WTC11 (cell line): Measurements from ENCODE around the gene CAMK2G. TPM values are rescaled to one million over a fixed set of nuclear protein-coding genes. Genes with fewer than 3 reads are reported as not detected.

ENCODE experiments used
- ATAC-seq: fragments of 200-7000 bp; cut with Tn5 transposase; 2 replicates; pipeline ENCODE4 v1.10.0; 2021; ENCODE audit warnings: mild to moderate bottlenecking, moderate library complexity
- CTCF ChIA-PET: fragments of 300-600 bp; sonication (Branson Sonifier 250); formaldehyde crosslinking; loops from one replicate; lab custom pipeline; 2021; ENCODE audit warnings: antibody characterized with exemption; lab: Charles Lee
- POLR2A ChIA-PET: fragments of 350-600 bp; sonication (Branson Sonifier 250); formaldehyde crosslinking; loops from one replicate; lab custom pipeline; 2021; ENCODE audit warnings: antibody characterized with exemption; lab: Charles Lee
- DNase-seq: peaks from one replicate; pipeline ENCODE4 v3.0.0; 2021; ENCODE audit warnings: low spot score
- H3K27ac Mint-ChIP-seq: 2 replicates; pipeline ENCODE4 v1.8.0; 2021; ENCODE audit warnings: mixed read lengths
- H3K27me3 Mint-ChIP-seq: 2 replicates; pipeline ENCODE4 v1.8.0; 2021; ENCODE audit warnings: low read depth, mild to moderate bottlenecking, moderate library complexity, mixed read lengths
- H3K36me3 Mint-ChIP-seq: 2 replicates; pipeline ENCODE4 v1.8.0; 2021; ENCODE audit warnings: mixed read lengths
- H3K4me1 Mint-ChIP-seq: 2 replicates; pipeline ENCODE4 v1.8.0; 2022; ENCODE audit warnings: mixed read lengths
- H3K4me3 Mint-ChIP-seq: 2 replicates; pipeline ENCODE4 v1.8.0; 2021; ENCODE audit warnings: mild to moderate bottlenecking, moderate library complexity, mixed read lengths
- H3K9me3 Mint-ChIP-seq: 2 replicates; pipeline ENCODE4 v1.8.0; 2021; ENCODE audit warnings: mixed read lengths
- FOXJ3 ChIP-seq: sonication (generic); formaldehyde crosslinking; IDR thresholded peaks from 2 replicates; pipeline ENCODE4 v1.9.0; 2021; ENCODE audit warnings: missing genetic modification reagents, mild to moderate bottlenecking, borderline replicate concordance
- FOXP1 ChIP-seq: sonication (generic); formaldehyde crosslinking; IDR thresholded peaks from 2 replicates; pipeline ENCODE4 v1.8.0; 2022; ENCODE audit warnings: missing genetic modification reagents, mild to moderate bottlenecking, moderate library complexity, borderline replicate concordance
- HMGA2 ChIP-seq: fragments of 250-450 bp; sonication (Bioruptor Pico); IDR thresholded peaks from 2 replicates; pipeline ENCODE4 v1.4.0; 2021; ENCODE audit warnings: mild to moderate bottlenecking, moderate library complexity
- NFATC4 ChIP-seq: fragments of 250-450 bp; sonication (Bioruptor Pico); IDR thresholded peaks from 2 replicates; pipeline ENCODE4 v1.9.0; 2021; ENCODE audit warnings: mild to moderate bottlenecking
- NFE2L1 ChIP-seq: sonication (generic); formaldehyde crosslinking; IDR thresholded peaks from 2 replicates; pipeline ENCODE4 v1.8.1; 2023; ENCODE audit warnings: missing genetic modification reagents
- NR1H2 ChIP-seq: sonication (generic); formaldehyde crosslinking; IDR thresholded peaks from 2 replicates; pipeline ENCODE4 v1.9.0; 2021; ENCODE audit warnings: mild to moderate bottlenecking, moderate library complexity, missing genetic modification reagents
- RELA ChIP-seq: sonication (generic); formaldehyde crosslinking; IDR thresholded peaks from 2 replicates; pipeline ENCODE4 v1.8.1; 2022; ENCODE audit warnings: missing genetic modification reagents, mild to moderate bottlenecking, borderline replicate concordance
- SMAD4 ChIP-seq: sonication (generic); formaldehyde crosslinking; IDR thresholded peaks from 2 replicates; pipeline ENCODE4 v1.8.0; 2022; ENCODE audit warnings: mild to moderate bottlenecking, missing genetic modification reagents
- SOX15 ChIP-seq: fragments of 250-450 bp; sonication (Bioruptor Pico); IDR thresholded peaks from 2 replicates; pipeline ENCODE4 v1.9.0; 2021; ENCODE audit warnings: mild to moderate bottlenecking
- TEAD4 ChIP-seq: sonication (generic); formaldehyde crosslinking; IDR thresholded peaks from 2 replicates; pipeline ENCODE4 v1.8.0; 2022; ENCODE audit warnings: mild to moderate bottlenecking, missing genetic modification reagents
- ZNF138 ChIP-seq: sonication (generic); formaldehyde crosslinking; conservative IDR thresholded peaks from 2 replicates; pipeline ENCODE4 v1.8.1; 2022; ENCODE audit warnings: mild to moderate bottlenecking, moderate library complexity, missing genetic modification reagents
- ZNF232 ChIP-seq: sonication (generic); formaldehyde crosslinking; IDR thresholded peaks from 2 replicates; pipeline ENCODE4 v1.8.0; 2022; ENCODE audit warnings: mild to moderate bottlenecking, missing genetic modification reagents
- ZNF263 ChIP-seq: sonication (generic); formaldehyde crosslinking; IDR thresholded peaks from 2 replicates; pipeline ENCODE4 v1.8.1; 2022; ENCODE audit warnings: low read depth, mild to moderate bottlenecking, moderate library complexity, missing genetic modification reagents
- ZNF396 ChIP-seq: fragments of 250-450 bp; sonication (Bioruptor Pico); IDR thresholded peaks from 2 replicates; pipeline ENCODE4 v1.8.0; 2021; ENCODE audit warnings: mild to moderate bottlenecking, moderate library complexity, borderline replicate concordance
- total RNA-seq: library from RNA; stranded (reverse); gene quantifications from 3 replicates; pipeline ENCODE4 v1.2.3, GENCODE V29; 2021
- TF ChIP-seq, protein P1 (sequence below): sonication (generic); formaldehyde crosslinking; IDR thresholded peaks from 2 replicates; pipeline ENCODE4 v1.8.1; 2022; ENCODE audit warnings: low read depth, missing genetic modification reagents, borderline replicate concordance
- TF ChIP-seq, protein P2 (sequence below): sonication (generic); formaldehyde crosslinking; IDR thresholded peaks from 2 replicates; pipeline ENCODE4 v1.8.1; 2023; ENCODE audit warnings: mild to moderate bottlenecking, missing genetic modification reagents, borderline replicate concordance
- TF ChIP-seq, protein P3 (sequence below): sonication (generic); formaldehyde crosslinking; IDR thresholded peaks from 2 replicates; pipeline ENCODE4 v1.8.0; 2022; ENCODE audit warnings: mild to moderate bottlenecking, missing genetic modification reagents
- TF ChIP-seq, protein P4 (sequence below): fragments of 250-450 bp; sonication (Bioruptor Pico); IDR thresholded peaks from 2 replicates; pipeline ENCODE4 v2.1.2; 2022; ENCODE audit warnings: mild to moderate bottlenecking, moderate library complexity
- TF ChIP-seq, protein P5 (sequence below): sonication (generic); formaldehyde crosslinking; IDR thresholded peaks from 2 replicates; pipeline ENCODE4 v1.8.0; 2023; ENCODE audit warnings: mild to moderate bottlenecking, missing genetic modification reagents

CAMK2G gene
- total RNA-seq, 1 experiment from 2014 or later: 34.9 TPM

DNA sequence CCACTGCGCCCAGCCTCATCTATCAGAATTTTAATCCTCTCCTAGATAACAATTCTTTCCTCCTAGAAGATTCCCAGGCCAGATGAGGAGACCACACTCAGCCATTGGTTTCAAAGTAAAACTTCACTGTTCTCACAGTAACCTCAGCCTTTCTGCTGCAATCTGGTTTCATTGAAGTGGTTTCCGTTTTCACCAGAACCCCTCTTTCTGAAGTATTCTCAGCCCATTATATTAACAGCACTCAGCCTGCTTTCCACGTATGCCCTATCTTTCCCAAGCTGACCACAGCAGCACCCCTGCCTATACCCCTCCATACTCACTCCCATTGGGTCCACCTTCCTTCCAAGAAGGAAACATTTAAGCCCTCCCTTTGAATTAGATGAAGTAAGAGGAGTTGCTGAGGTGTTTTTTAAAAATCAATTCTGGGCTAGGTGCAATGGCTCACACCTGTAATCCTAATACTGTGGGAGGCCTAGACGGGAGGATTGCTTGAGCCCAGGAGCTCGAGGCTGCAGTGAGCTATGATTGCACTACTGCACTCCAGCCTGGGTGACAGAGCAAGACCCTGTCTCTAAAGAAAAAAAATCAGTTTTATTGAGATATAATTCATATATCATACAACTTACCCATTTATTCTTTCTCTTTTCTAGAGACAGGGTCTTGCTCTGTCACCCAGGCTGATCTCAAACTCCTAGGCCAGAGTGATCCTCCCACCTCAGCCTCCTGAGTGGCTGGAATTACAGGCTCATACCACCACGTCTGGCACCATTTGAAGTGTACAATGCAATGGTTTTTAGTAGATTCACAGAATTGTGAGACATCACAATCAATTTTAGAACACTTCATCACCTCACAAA lies 47.9 kb upstream of the CAMK2G start:
- Mint-ChIP-seq H3K36me3 (no peaks in the 10 kb centered on the region), H3K27me3 (no peaks in the 10 kb centered on the region; the same call in 1 of the 2 replicates), H3K9me3 (no peaks in the 10 kb centered on the region), H3K4me1 (peaks cover 28% of the 10 kb centered on the region), H3K27ac (peak overlapping the region; percentile 38; the same call in 1 of the 2 replicates), H3K4me3 (no peak overlapping the region)
- no peak for TF ChIP-seq SOX15 (CRISPR knock-in tag)
- TF ChIP-seq, protein P1, sequence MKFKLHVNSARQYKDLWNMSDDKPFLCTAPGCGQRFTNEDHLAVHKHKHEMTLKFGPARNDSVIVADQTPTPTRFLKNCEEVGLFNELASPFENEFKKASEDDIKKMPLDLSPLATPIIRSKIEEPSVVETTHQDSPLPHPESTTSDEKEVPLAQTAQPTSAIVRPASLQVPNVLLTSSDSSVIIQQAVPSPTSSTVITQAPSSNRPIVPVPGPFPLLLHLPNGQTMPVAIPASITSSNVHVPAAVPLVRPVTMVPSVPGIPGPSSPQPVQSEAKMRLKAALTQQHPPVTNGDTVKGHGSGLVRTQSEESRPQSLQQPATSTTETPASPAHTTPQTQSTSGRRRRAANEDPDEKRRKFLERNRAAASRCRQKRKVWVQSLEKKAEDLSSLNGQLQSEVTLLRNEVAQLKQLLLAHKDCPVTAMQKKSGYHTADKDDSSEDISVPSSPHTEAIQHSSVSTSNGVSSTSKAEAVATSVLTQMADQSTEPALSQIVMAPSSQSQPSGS (CRISPR knock-in tag): no peak
- no peak for TF ChIP-seq ZNF232 (CRISPR knock-in tag)
- TF ChIP-seq NFE2L1 (CRISPR knock-in tag): no peak
- TF ChIP-seq ZNF263 (CRISPR knock-in tag): no peak
- no peak for TF ChIP-seq FOXJ3
- TF ChIP-seq NR1H2 (CRISPR knock-in tag): no peak
- no peak for TF ChIP-seq RELA (CRISPR knock-in tag)
- TF ChIP-seq, protein P2, sequence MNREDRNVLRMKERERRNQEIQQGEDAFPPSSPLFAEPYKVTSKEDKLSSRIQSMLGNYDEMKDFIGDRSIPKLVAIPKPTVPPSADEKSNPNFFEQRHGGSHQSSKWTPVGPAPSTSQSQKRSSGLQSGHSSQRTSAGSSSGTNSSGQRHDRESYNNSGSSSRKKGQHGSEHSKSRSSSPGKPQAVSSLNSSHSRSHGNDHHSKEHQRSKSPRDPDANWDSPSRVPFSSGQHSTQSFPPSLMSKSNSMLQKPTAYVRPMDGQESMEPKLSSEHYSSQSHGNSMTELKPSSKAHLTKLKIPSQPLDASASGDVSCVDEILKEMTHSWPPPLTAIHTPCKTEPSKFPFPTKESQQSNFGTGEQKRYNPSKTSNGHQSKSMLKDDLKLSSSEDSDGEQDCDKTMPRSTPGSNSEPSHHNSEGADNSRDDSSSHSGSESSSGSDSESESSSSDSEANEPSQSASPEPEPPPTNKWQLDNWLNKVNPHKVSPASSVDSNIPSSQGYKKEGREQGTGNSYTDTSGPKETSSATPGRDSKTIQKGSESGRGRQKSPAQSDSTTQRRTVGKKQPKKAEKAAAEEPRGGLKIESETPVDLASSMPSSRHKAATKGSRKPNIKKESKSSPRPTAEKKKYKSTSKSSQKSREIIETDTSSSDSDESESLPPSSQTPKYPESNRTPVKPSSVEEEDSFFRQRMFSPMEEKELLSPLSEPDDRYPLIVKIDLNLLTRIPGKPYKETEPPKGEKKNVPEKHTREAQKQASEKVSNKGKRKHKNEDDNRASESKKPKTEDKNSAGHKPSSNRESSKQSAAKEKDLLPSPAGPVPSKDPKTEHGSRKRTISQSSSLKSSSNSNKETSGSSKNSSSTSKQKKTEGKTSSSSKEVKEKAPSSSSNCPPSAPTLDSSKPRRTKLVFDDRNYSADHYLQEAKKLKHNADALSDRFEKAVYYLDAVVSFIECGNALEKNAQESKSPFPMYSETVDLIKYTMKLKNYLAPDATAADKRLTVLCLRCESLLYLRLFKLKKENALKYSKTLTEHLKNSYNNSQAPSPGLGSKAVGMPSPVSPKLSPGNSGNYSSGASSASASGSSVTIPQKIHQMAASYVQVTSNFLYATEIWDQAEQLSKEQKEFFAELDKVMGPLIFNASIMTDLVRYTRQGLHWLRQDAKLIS: no peak
- no peak for TF ChIP-seq NFATC4 (CRISPR knock-in tag)
- no peak for TF ChIP-seq HMGA2 (CRISPR knock-in tag)
- no peak for TF ChIP-seq FOXP1 (CRISPR knock-in tag)
- TF ChIP-seq, protein P3, sequence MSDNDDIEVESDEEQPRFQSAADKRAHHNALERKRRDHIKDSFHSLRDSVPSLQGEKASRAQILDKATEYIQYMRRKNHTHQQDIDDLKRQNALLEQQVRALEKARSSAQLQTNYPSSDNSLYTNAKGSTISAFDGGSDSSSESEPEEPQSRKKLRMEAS (CRISPR knock-in tag): no peak
- TF ChIP-seq TEAD4 (CRISPR knock-in tag): no peak
- TF ChIP-seq, protein P4, sequence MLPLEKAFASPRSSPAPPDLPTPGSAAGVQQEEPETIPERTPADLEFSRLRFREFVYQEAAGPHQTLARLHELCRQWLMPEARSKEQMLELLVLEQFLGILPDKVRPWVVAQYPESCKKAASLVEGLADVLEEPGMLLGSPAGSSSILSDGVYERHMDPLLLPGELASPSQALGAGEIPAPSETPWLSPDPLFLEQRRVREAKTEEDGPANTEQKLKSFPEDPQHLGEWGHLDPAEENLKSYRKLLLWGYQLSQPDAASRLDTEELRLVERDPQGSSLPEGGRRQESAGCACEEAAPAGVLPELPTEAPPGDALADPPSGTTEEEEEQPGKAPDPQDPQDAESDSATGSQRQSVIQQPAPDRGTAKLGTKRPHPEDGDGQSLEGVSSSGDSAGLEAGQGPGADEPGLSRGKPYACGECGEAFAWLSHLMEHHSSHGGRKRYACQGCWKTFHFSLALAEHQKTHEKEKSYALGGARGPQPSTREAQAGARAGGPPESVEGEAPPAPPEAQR (CRISPR knock-in tag): no peak
- no peak for TF ChIP-seq ZNF396
- TF ChIP-seq SMAD4 (CRISPR knock-in tag): no peak
- TF ChIP-seq, protein P5, sequence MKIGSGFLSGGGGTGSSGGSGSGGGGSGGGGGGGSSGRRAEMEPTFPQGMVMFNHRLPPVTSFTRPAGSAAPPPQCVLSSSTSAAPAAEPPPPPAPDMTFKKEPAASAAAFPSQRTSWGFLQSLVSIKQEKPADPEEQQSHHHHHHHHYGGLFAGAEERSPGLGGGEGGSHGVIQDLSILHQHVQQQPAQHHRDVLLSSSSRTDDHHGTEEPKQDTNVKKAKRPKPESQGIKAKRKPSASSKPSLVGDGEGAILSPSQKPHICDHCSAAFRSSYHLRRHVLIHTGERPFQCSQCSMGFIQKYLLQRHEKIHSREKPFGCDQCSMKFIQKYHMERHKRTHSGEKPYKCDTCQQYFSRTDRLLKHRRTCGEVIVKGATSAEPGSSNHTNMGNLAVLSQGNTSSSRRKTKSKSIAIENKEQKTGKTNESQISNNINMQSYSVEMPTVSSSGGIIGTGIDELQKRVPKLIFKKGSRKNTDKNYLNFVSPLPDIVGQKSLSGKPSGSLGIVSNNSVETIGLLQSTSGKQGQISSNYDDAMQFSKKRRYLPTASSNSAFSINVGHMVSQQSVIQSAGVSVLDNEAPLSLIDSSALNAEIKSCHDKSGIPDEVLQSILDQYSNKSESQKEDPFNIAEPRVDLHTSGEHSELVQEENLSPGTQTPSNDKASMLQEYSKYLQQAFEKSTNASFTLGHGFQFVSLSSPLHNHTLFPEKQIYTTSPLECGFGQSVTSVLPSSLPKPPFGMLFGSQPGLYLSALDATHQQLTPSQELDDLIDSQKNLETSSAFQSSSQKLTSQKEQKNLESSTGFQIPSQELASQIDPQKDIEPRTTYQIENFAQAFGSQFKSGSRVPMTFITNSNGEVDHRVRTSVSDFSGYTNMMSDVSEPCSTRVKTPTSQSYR (CRISPR knock-in tag): no peak
- no peak for TF ChIP-seq ZNF138 (CRISPR knock-in tag)
- ATAC-seq (no peak), DNase-seq (no peak)
- POLR2A ChIA-PET: no interaction called here
- CTCF ChIA-PET: no interaction called here
